ENCODE data around the gene PNO1. TPM values are rescaled to one million over a fixed set of nuclear protein-coding genes. Genes with fewer than 3 reads are reported as not detected.

The PNO1 gene
- total RNA-seq, 2 experiments from 2014 or later = 27.1 to 29.5 TPM

DNA sequence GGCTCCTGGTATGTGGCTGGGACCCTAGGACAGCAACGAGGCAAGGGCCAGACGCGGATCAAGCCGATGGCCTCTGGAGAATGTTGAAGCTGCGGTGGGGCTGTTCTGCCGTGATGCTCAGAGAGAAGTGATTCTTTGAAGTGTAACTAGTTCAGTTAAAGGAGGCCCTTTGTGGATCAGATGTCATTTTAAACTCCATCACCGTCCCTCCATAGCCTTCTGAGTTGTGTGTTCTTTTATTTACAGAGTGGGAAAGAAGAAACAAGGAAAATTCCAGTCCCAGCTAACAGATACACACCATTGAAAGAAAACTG, 403 bp downstream of the PNO1 start:
- H3K27ac ChIP-seq (ENCODE audit: low read depth in 1 of 2, low read length in 2 of 2) = peak overlapping the region; percentile 92 to 99
- Mint-ChIP-seq H3K4me3 (peak overlapping the region; percentile 96), H3K36me3 (ENCODE audit: low read depth) (peaks cover 61% of the 10 kb centered on the region), H3K27me3 (no peaks in the 10 kb centered on the region), H3K9me3 (no peaks in the 10 kb centered on the region), H3K4me1 (ENCODE audit: low read depth) (peaks cover 56% of the 10 kb centered on the region), H3K27ac (peak overlapping the region; percentile 98)
- H3K4me3 ChIP-seq (ENCODE audit: low read length) = peak overlapping the region; percentile 94
- intact Hi-C loops (cut with DNase I, micrococcal nuclease) = loop anchor here in 1 of 2 experiments (1.0 to 10.0 kb wide), 2 partner anchors 96 to 1227 kb away; partner anchors contain the start of gene GFPT1
- H3K9me3 ChIP-seq (ENCODE audit: control insufficient read depth in 1 of 2, insufficient read depth in 1 of 2, low read length in 2 of 2) = no peaks in the 10 kb centered on the region
- DNase-seq (no peak), ATAC-seq (ENCODE audit: poor library complexity) (no peak)
- H3K4me1 ChIP-seq (ENCODE audit: insufficient read depth, low read length) = peaks cover 24% of the 10 kb centered on the region
- TF ChIP-seq CTCF (IDR thresholded peaks at IDR 0.05) = no peak
- ChIA-PET CTCF (interaction anchor here (1.0 to 2.2 kb wide), 3 partner anchors 11 to 67 kb away, joined by 3 to 6 read pairs (median 6); no protein-coding TSS in a partner anchor), POLR2A (interaction anchor here (0.6 to 2.7 kb wide), 16 partner anchors 8 to 355 kb away, joined by 3 to 95 read pairs (median 5); partner anchors contain the start of genes APLF, C1D, FBXO48 and PPP3R1)
- no peaks in the 10 kb centered on the region for H3K27me3 ChIP-seq (ENCODE audit: control insufficient read depth in 1 of 2, insufficient read depth in 2 of 2, low read length in 2 of 2)
- peaks cover 28% of the 10 kb centered on the region for H3K36me3 ChIP-seq (ENCODE audit: insufficient read depth, low read length)

DNA sequence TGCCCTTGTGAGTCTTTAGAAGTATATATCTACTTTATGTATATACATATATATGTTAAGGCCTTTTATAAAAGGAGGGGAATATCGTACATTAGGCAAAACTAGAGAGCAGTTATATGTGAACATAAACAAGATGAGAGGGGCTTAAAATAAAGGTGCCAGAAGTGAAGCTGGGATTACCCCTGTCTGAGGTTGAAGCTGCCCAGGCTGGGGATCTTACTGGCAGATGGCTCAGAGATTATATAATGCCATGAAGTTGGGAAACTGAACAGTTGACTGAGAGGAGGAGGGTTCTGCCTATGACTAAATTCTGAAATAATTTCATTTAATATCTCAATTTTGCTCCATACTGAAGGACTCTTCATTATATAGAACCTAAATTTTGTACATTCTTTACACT, 6.0 kb downstream of the PNO1 start:
- Mint-ChIP-seq H3K4me1 (ENCODE audit: low read depth) (peaks cover 44% of the 10 kb centered on the region), H3K9me3 (no peaks in the 10 kb centered on the region), H3K27ac (no peak overlapping the region), H3K36me3 (ENCODE audit: low read depth) (peaks cover 88% of the 10 kb centered on the region), H3K27me3 (no peaks in the 10 kb centered on the region), H3K4me3 (no peak overlapping the region)
- H3K27ac ChIP-seq (ENCODE audit: low read depth in 1 of 2, low read length in 2 of 2) = no peak overlapping the region
- intact Hi-C loops (cut with DNase I, micrococcal nuclease) = no loop called here
- H3K4me1 ChIP-seq (ENCODE audit: insufficient read depth, low read length) = peaks cover 6% of the 10 kb centered on the region
- H3K4me3 ChIP-seq (ENCODE audit: low read length) = no peak overlapping the region
- ChIA-PET POLR2A (no interaction called here), CTCF (no interaction called here)
- H3K36me3 ChIP-seq (ENCODE audit: insufficient read depth, low read length) = peaks cover 72% of the 10 kb centered on the region
- DNase-seq (no peak), ATAC-seq (ENCODE audit: poor library complexity) (no peak)
- no peak for TF ChIP-seq CTCF (IDR thresholded peaks at IDR 0.05)
- H3K27me3 ChIP-seq (ENCODE audit: control insufficient read depth in 1 of 2, insufficient read depth in 2 of 2, low read length in 2 of 2) = no peaks in the 10 kb centered on the region
- no peaks in the 10 kb centered on the region for H3K9me3 ChIP-seq (ENCODE audit: control insufficient read depth in 1 of 2, insufficient read depth in 1 of 2, low read length in 2 of 2)

- Histone ChIP-seq H3K36me3 (ENCODE audit: insufficient read depth, low read length) (peaks cover 75% of the 10 kb centered on the region), H3K4me1 (ENCODE audit: insufficient read depth, low read length) (no peaks in the 10 kb centered on the region), H3K27me3 (ENCODE audit: control insufficient read depth in 1 of 2, insufficient read depth in 2 of 2, low read length in 2 of 2) (no peaks in the 10 kb centered on the region), H3K4me3 (ENCODE audit: low read length) (no peak overlapping the region), H3K27ac (ENCODE audit: low read depth in 1 of 2, low read length in 2 of 2) (no peak overlapping the region), H3K9me3 (ENCODE audit: control insufficient read depth in 1 of 2, insufficient read depth in 1 of 2, low read length in 2 of 2) (no peaks in the 10 kb centered on the region)
- Mint-ChIP-seq H3K4me3 (no peak overlapping the region), H3K4me1 (ENCODE audit: low read depth) (peaks cover 21% of the 10 kb centered on the region), H3K27me3 (no peaks in the 10 kb centered on the region), H3K36me3 (ENCODE audit: low read depth) (peaks cover 67% of the 10 kb centered on the region), H3K9me3 (no peaks in the 10 kb centered on the region), H3K27ac (no peak overlapping the region)
- intact Hi-C loops (cut with DNase I, micrococcal nuclease) = no loop called here
- TF ChIP-seq CTCF (IDR thresholded peaks at IDR 0.05) = no peak
- ChIA-PET CTCF (interaction anchor here (1.2 kb wide), 1 partner anchor 10 kb away, joined by 3 read pairs; no protein-coding TSS in a partner anchor), POLR2A (interaction anchor here (1.0 kb wide), 2 partner anchors 9 to 11 kb away, joined by 3 to 7 read pairs; partner anchors contain the start of gene PNO1)
- DNase-seq = no peak
- ATAC-seq (ENCODE audit: poor library complexity) = no peak
Observed at GRCh38 chr2:68167186-68167585, 9.5 kb downstream of the PNO1 start.
